Measurements from ENCODE around the gene PRRT2. TPM values are rescaled to one million over a fixed set of nuclear protein-coding genes. Genes with fewer than 3 reads are reported as not detected.

The PRRT2 gene
- total and polyA plus RNA-seq, 2 donors from 2014 or later = 0.88 to 1.9 TPM

DNA sequence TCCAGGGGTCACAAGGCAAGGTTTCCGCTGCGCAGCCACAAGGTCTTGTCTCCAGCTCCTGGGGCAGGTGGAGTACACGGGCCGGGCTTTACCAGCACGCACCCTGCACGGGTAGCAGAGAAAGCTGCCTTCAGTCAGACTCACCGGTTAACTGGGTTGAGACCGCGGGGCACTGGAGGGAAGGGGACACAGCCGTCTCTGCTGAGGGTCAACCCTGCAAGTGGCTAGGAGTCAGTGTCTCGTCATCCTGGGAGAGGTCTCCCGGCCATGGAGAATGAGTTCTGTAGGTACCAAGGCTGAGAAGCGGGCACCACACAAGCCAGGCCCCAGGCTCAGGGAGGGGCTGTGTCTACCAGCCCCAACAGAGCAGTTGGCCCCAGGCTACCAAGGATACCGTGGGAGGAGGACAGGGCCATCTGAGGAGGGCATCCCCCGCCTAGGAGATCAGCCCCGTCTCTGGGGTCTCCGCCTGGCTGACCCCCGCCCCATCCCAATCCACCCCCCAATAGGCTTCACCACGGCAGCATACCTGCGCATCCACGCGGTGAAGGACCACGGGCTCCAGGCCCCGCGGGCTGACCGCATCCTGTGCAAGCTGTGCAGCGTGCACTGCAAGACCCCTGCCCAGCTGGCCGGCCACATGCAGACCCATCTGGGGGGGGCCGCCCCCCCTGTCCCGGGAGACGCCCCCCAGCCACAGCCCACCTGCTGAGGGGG, 2.8 kb upstream of the PRRT2 start:
- intact Hi-C loops (cut with DNase I) = no loop called here
- no peak overlapping the region for H3K9ac ChIP-seq (ENCODE audit: low read length in 3 of 3)
- FAIRE-seq (no peak), DNase-seq (peak in 2 of 5 donors; percentile 81 to 87)
- H3K36me3 ChIP-seq (ENCODE audit: control insufficient read depth in 2 of 3, insufficient read depth in 3 of 3, low read length in 3 of 3) = peaks cover 0 to 3% (median 2%) of the 10 kb centered on the region in 3 donors
- H3K27me3 ChIP-seq (ENCODE audit: control insufficient read depth, insufficient read depth, low read length) = no peaks in the 10 kb centered on the region
- peak overlapping the region in 1 of 2 donors; percentile 94 for H3K27ac ChIP-seq (ENCODE audit: low read depth in 2 of 2, low read length in 2 of 2)
- H3K9me3 ChIP-seq (ENCODE audit: control insufficient read depth in 2 of 3, insufficient read depth in 1 of 3, low read length in 3 of 3) = no peaks in the 10 kb centered on the region
- TF ChIP-seq CTCF (IDR thresholded peaks at IDR 0.05; ENCODE audit: borderline replicate concordance, extremely low read depth, insufficient read depth) = no peak
- peaks cover 2 to 39% (median 16%) of the 10 kb centered on the region in 3 donors for H3K4me1 ChIP-seq (ENCODE audit: control insufficient read depth in 2 of 3, insufficient read depth in 2 of 3, low read depth in 1 of 3, low read length in 3 of 3)
- peak overlapping the region in 1 of 3 donors; percentile 56 for H3K4me3 ChIP-seq (ENCODE audit: low read length in 3 of 3)

DNA sequence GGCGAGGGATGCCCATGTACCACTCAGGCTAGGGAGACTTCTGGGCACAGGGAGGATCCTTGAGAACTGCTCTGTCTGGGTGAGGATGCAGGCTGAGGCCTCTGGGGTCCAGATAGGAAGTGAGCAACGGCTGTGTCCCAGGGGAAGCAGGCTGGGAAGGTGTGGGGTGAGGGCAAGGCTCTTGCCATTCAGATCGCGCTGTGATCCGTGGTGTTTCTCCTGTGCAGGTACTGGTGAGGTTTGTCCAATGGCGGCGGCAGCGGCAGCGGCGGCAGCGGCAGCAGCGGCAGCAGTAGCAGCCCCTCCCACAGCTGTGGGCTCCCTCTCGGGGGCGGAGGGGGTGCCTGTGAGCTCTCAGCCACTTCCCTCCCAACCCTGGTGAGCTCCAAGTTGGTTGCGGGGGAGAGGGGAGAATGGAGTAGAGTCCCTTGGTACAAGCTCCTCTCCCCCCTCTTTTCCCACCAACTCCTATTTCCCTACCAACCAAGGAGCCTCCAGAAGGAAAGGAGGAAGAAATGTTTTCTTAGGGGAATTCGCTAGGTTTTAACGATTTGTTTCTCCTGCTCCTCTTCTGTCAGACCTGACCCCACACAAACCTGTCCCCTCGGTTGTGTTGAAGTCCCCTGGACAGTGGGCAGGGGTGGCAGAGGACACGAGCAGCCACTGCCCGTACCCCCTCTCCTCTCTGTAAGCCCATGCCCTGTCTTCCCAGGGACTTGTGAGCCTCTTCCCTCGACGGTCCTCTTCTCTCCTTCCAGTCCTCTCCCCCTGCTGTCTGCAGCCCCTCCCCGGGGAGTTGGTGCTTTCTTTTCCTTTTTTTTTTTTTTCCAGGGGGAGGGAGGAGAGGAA, 1.9 kb upstream of the PRRT2 start:
- peaks cover 0 to 3% (median 2%) of the 10 kb centered on the region in 3 donors for H3K36me3 ChIP-seq (ENCODE audit: control insufficient read depth in 2 of 3, insufficient read depth in 3 of 3, low read length in 3 of 3)
- H3K9ac ChIP-seq (ENCODE audit: low read length in 3 of 3) = no peak overlapping the region
- intact Hi-C loops (cut with DNase I) = no loop called here
- H3K4me3 ChIP-seq (ENCODE audit: low read length in 3 of 3) = no peak overlapping the region
- H3K27ac ChIP-seq (ENCODE audit: low read depth in 2 of 2, low read length in 2 of 2) = peak overlapping the region in 1 of 2 donors; percentile 95
- no peak for TF ChIP-seq CTCF (IDR thresholded peaks at IDR 0.05; ENCODE audit: borderline replicate concordance, extremely low read depth, insufficient read depth)
- DNase-seq = peak in 4 of 5 donors; percentile 48 to 77 (median 60)
- peaks cover 2 to 36% (median 12%) of the 10 kb centered on the region in 3 donors for H3K4me1 ChIP-seq (ENCODE audit: control insufficient read depth in 2 of 3, insufficient read depth in 2 of 3, low read depth in 1 of 3, low read length in 3 of 3)
- no peaks in the 10 kb centered on the region for H3K9me3 ChIP-seq (ENCODE audit: control insufficient read depth in 2 of 3, insufficient read depth in 1 of 3, low read length in 3 of 3)
- H3K27me3 ChIP-seq (ENCODE audit: control insufficient read depth, insufficient read depth, low read length) = no peaks in the 10 kb centered on the region
- no peak for FAIRE-seq

DNA sequence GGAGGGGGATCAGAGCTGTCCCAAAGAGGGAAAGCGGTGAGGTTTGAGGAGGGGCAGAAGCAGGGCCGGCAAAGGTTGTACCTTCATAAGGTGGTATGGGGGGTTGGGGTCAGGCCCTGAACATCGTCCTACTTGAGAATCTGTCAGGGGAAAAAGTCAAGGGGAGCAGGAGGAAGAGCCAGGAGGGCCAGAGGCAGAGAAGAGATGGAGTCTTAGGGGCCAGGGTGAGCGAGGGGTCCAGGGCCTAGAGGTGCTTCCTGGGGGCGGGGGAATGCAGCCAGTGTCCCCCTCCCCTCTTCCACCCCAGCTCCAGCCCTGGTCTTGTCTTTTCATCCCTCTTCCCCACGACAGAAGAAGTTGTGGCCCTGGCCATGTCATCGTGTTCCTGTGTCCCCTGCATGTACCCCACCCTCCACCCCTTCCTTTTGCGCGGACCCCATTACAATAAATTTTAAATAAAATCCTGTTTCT, 1.3 kb upstream of the PRRT2 start:
- Histone ChIP-seq H3K4me1 (ENCODE audit: control insufficient read depth in 2 of 3, insufficient read depth in 2 of 3, low read depth in 1 of 3, low read length in 3 of 3) (peaks cover 2 to 38% (median 12%) of the 10 kb centered on the region in 3 donors), H3K27ac (ENCODE audit: low read depth in 2 of 2, low read length in 2 of 2) (peak overlapping the region; percentile 83 to 95), H3K4me3 (ENCODE audit: low read length in 3 of 3) (peak overlapping the region in 1 of 3 donors; percentile 66), H3K36me3 (ENCODE audit: control insufficient read depth in 2 of 3, insufficient read depth in 3 of 3, low read length in 3 of 3) (peaks cover 0 to 3% (median 2%) of the 10 kb centered on the region in 3 donors), H3K9ac (ENCODE audit: low read length in 3 of 3) (peak overlapping the region in 1 of 3 donors; percentile 58), H3K9me3 (ENCODE audit: control insufficient read depth in 2 of 3, insufficient read depth in 1 of 3, low read length in 3 of 3) (no peaks in the 10 kb centered on the region), H3K27me3 (ENCODE audit: control insufficient read depth, insufficient read depth, low read length) (no peaks in the 10 kb centered on the region)
- intact Hi-C loops (cut with DNase I) = no loop called here
- DNase-seq = no peak
- FAIRE-seq = no peak
- no peak for TF ChIP-seq CTCF (IDR thresholded peaks at IDR 0.05; ENCODE audit: borderline replicate concordance, extremely low read depth, insufficient read depth)
